ENCODE measurements around the gene HGS.
A peak's percentile ranks its signal among the peaks of the same experiment; 100 is the strongest.

Gene HGS

DNA sequence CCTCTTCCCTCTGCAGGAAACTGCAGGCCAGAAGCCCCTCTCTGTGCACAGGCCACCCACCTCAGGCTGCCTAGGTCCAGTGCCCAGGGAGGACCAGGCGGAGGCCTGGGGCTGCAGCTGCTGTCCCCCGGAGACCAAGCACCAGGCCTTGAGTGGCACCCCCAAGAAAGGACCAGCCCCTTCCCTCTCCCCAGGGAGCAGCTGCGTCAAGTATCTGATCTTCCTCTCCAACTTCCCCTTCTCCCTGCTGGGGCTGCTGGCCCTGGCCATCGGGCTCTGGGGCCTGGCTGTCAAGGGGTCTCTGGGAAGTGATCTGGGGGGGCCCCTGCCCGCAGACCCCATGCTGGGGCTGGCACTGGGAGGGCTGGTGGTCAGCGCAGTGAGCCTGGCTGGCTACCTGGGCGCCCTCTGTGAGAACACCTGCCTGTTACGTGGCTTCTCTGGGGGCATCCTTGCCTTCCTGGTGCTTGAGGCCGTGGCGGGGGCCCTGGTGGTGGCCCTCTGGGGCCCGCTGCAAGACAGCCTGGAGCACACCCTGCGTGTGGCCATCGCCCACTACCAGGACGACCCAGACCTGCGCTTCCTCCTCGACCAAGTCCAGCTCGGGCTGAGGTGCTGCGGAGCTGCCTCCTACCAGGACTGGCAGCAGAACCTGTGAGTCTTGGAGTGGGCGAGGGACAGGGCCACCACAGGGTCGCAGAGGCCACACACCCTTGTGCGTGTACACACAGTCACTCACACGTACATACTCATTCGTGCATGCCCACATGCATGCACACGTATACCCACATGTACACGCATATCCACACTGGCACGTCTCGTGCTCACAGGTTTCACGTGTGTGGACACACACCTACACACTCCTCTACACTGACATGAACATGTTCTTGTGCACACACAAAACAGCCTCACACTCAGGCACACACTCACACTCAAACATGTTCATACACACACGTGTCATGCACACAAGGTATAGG is 38.5 kb upstream of the HGS start:
- no peak overlapping the region for H3K4me3 ChIP-seq
- H3K27me3 ChIP-seq, result no peaks in the 10 kb centered on the region
- no peaks in the 10 kb centered on the region for H4K20me1 ChIP-seq
- peak overlapping the region; percentile 75 for H3K4me2 ChIP-seq
- no peaks in the 10 kb centered on the region for H3K36me3 ChIP-seq
- peaks cover 22% of the 10 kb centered on the region for H3K9me3 ChIP-seq
- peak overlapping the region; percentile 57 for H3K27ac ChIP-seq
- H3K9ac ChIP-seq, result peak overlapping the region; percentile 16
- H3K4me1 ChIP-seq, result peaks cover 17% of the 10 kb centered on the region
- TF ChIP-seq Cebpa-rat (IDR thresholded peaks at IDR 0.05), result no peak

DNA sequence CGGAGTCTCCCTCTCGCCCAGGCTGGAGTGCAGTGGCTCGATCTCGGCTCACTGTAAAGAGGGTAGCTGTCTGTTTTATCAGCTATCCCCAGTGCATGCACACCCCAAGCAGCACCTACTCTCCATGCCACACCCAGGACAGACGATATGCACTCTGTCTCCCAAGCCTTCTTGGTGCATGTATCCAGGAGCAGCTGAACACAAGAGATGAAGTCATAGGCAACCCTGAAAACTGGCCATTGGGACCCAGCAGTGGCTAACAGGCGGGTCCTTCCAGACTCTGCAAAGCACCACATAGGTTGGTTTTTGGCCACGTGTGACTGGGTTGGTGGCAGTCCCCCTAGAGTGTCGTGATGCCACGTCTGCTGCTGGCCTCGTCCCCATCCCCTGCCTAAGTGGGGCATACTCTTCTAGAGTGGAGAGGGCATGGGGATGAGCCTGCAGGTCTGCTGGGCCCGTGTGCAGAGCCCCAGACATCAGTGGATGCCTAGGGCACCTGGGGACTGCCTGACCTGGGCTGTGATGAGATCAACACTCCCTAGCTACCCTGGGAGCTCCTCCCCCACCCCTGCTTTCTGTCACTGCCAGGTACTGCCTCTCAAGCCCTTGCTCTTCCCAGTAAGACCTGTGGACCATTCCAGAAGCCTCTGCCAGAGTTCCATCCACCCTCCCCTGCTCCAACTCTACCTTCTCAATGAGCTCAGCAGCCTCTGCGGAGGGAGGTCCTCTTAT is 36.8 kb upstream of the HGS start:
- no peaks in the 10 kb centered on the region for H3K36me3 ChIP-seq
- H3K4me3 ChIP-seq, result no peak overlapping the region
- no peaks in the 10 kb centered on the region for H3K27me3 ChIP-seq
- H3K9me3 ChIP-seq, result peaks cover 22% of the 10 kb centered on the region
- no peak overlapping the region for H3K4me2 ChIP-seq
- no peak for TF ChIP-seq Cebpa-rat (IDR thresholded peaks at IDR 0.05)
- no peak overlapping the region for H3K9ac ChIP-seq
- no peak overlapping the region for H3K27ac ChIP-seq
- no peaks in the 10 kb centered on the region for H4K20me1 ChIP-seq
- H3K4me1 ChIP-seq, result peaks cover 34% of the 10 kb centered on the region

DNA sequence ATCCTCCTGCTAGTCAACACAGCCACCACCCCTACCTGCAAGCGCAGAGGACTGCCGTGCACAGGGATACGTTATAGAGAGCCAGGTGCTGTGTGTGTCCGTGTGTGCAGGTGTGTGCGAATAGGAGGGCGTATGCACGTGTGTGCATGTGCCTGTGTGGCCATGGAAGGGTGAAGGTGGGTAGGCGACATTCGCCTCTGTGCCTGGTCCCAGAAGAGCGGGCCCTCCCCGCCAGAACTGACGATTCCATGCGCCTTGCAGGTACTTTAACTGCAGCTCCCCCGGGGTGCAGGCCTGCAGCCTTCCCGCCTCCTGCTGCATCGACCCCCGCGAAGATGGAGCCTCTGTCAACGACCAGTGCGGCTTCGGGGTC is 36.2 kb upstream of the HGS start:
- peaks cover 40% of the 10 kb centered on the region for H3K4me1 ChIP-seq
- H3K9ac ChIP-seq, result no peak overlapping the region
- no peaks in the 10 kb centered on the region for H3K27me3 ChIP-seq
- H3K36me3 ChIP-seq, result no peaks in the 10 kb centered on the region
- H3K4me2 ChIP-seq, result no peak overlapping the region
- H3K9me3 ChIP-seq, result peaks cover 22% of the 10 kb centered on the region
- no peak overlapping the region for H3K4me3 ChIP-seq
- H4K20me1 ChIP-seq, result no peaks in the 10 kb centered on the region
- H3K27ac ChIP-seq, result no peak overlapping the region
- TF ChIP-seq Cebpa-rat (IDR thresholded peaks at IDR 0.05), result no peak

DNA sequence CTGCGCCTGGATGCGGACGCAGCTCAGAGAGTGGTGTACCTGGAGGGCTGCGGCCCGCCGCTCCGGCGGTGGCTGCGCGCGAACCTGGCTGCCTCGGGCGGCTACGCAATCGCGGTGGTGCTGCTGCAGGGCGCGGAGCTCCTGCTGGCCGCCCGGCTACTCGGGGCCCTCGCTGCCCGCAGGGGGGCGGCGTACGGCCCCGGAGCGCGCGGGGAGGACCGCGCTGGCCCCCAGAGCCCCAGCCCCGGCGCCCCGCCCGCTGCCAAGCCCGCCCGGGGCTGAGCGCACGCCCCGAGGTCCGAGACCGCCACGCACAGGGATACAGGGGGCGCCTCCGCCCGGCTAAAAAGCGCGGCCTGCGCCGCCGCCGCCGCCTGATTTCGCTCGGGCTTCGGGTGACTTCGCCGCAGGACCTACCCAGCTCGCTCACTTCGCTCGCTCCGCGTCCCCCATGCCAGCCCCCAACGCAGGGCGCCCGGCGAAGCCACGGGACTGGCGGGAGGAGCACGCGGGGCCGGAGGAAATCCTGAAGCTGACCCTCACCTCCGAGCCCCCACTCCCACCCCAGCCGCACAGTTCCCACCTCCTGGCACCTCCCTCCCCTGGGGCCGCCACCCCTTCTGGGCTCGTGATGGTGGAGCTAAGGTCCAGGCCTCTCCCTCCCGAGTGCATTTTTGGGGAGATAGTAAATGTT is 35.7 kb upstream of the HGS start:
- Histone ChIP-seq H3K4me3 (no peak overlapping the region), H3K4me1 (peaks cover 45% of the 10 kb centered on the region), H3K9me3 (peaks cover 22% of the 10 kb centered on the region), H3K36me3 (no peaks in the 10 kb centered on the region), H3K9ac (no peak overlapping the region), H4K20me1 (no peaks in the 10 kb centered on the region), H3K27me3 (no peaks in the 10 kb centered on the region), H3K4me2 (no peak overlapping the region), H3K27ac (no peak overlapping the region)
- no peak for TF ChIP-seq Cebpa-rat (IDR thresholded peaks at IDR 0.05)

DNA sequence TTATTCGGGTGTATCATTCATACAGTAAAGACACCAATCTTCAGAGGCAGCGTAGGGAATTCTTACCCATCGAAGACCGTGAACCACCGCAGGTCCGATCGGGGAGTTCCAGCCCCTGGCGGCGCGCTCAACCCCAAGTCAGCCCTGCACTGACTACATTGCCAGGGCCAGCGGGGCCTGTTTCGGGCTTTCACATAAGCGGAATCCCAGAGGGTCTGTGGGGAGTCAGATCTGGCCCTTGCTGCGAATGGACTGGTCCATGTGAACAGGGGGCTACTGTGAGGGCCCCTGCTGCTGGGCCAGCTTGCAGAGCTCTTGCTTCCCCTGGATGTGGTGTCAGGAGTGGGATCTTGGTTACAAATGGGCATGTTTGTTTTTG is 35.1 kb upstream of the HGS start:
- TF ChIP-seq Cebpa-rat (IDR thresholded peaks at IDR 0.05), result no peak
- Histone ChIP-seq H3K27me3 (no peaks in the 10 kb centered on the region), H3K27ac (no peak overlapping the region), H3K4me3 (no peak overlapping the region), H3K9me3 (peaks cover 22% of the 10 kb centered on the region), H3K9ac (no peak overlapping the region), H3K4me2 (no peak overlapping the region), H3K36me3 (no peaks in the 10 kb centered on the region), H4K20me1 (no peaks in the 10 kb centered on the region), H3K4me1 (peaks cover 50% of the 10 kb centered on the region)

DNA sequence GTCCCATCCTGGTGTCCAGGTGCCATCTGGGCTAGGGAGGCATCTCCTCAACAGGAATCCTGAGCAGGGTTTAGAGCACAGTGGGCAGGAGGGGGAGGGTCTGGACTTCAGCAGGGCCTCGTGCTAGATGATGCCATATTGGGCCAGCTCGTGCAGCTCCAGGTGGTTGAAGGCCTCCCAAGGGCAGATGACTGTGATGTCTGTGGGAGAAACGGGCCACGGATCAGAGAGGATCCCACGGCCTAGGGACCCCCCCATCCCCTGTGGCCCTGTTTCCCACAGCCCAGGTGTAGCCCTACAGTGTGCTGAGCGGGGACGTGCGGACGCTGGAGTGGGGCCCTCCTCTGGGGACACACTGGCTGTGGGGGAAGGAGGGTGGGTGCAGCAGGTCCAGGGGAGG is 32.9 kb upstream of the HGS start:
- H3K4me2 ChIP-seq, result peak overlapping the region; percentile 42
- no peaks in the 10 kb centered on the region for H4K20me1 ChIP-seq
- H3K9ac ChIP-seq, result no peak overlapping the region
- TF ChIP-seq Cebpa-rat (IDR thresholded peaks at IDR 0.05), result no peak
- peaks cover 22% of the 10 kb centered on the region for H3K9me3 ChIP-seq
- peaks cover 55% of the 10 kb centered on the region for H3K4me1 ChIP-seq
- H3K4me3 ChIP-seq, result no peak overlapping the region
- H3K27me3 ChIP-seq, result no peaks in the 10 kb centered on the region
- peak overlapping the region; percentile 28 for H3K27ac ChIP-seq
- no peaks in the 10 kb centered on the region for H3K36me3 ChIP-seq

DNA sequence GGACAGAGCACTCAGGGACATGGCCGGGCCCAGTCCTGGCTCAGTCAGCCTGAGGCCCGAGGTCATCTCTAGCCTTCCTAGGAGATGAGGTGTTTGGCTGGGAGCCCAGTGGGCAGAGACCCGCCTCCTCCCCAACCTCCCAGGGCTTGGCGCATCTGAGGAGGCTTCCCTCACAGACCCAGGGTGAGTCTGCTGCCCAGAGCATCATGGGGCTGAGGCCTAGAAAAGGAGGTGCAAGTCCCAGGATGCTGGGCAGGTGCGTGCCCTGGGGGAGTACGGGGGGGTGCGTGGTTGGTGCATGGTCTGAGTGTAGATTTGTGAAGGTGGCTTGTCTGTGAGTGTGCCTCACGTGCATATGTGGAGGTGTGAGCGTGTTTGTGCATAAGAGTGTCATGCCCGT is 32.1 kb upstream of the HGS start:
- H3K4me2 ChIP-seq, result peak overlapping the region; percentile 42

DNA sequence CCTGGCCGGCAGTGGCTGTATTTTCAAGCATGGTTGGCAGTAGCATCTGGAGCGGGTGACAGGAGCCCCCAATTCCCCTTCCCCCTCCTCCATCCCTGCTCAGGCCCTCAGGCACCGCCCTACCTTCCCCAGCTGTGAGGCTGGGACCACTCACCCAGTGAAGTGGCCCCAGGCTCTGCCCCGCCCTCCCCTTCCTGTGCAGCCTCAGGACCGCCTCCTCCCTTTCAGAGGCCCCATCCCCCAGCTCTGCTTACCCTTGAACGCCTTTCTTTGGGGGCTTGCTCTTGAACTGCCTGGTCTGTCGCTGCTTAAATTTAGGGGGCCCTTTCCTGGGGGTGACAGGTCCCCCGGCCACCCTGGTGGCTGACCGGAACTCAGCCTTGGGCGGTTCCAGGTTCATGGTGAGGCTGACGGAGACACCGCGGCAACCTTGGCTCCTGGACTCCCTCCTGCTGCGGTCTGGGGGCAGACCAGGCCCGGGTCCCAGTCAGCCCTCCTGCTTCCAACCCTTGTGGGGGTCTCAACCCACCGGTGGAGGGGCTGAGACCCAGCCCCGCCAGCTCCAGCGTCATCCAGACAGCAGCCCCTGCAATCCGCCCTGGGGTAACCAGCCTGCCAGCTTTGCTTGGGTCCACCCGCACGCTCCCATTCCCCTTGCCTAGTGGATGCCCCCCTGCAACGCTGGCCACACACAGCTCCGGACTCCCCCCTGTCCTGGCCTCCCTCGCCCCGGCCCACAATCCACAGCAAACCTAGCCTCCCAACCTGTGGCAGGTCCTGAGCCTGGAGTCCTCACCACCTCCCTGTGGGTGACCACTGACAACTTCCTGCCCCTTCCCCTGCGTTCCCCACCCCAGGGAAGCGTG is 30.7 kb upstream of the HGS start:
- peak overlapping the region; percentile 92 for H3K27ac ChIP-seq
- H3K9ac ChIP-seq, result peak overlapping the region; percentile 81
- H3K36me3 ChIP-seq, result no peaks in the 10 kb centered on the region
- TF ChIP-seq Cebpa-rat (IDR thresholded peaks at IDR 0.05), result no peak
- peak overlapping the region; percentile 99 for H3K4me2 ChIP-seq
- peaks cover 71% of the 10 kb centered on the region for H3K4me1 ChIP-seq
- peaks cover 18% of the 10 kb centered on the region for H3K9me3 ChIP-seq
- peak overlapping the region; percentile 66 for H3K4me3 ChIP-seq
- no peaks in the 10 kb centered on the region for H3K27me3 ChIP-seq
- no peaks in the 10 kb centered on the region for H4K20me1 ChIP-seq

More for the DNA sequence above, 32.1 kb upstream of the HGS start:
- Histone ChIP-seq H3K4me1 (peaks cover 62% of the 10 kb centered on the region), H3K4me3 (no peak overlapping the region), H3K36me3 (no peaks in the 10 kb centered on the region), H3K9me3 (peaks cover 22% of the 10 kb centered on the region), H3K9ac (no peak overlapping the region), H3K27me3 (no peaks in the 10 kb centered on the region), H3K27ac (0 out of 2 replicates have a peak overlapping the region, but pooled peaks have one; percentile 28), H4K20me1 (no peaks in the 10 kb centered on the region)
- no peak for TF ChIP-seq Cebpa-rat (IDR thresholded peaks at IDR 0.05)
